SK-N-SH treated with all-trans-retinoic acid at 6 μM for 48 hours (cell line): ENCODE data around the gene RELL1.

Experiments used
- ATAC-seq: fragments of 200-7000 bp; cut with Tn5 transposase; 3 replicates; pipeline ENCODE4 v1.9.1; 2020; ENCODE audit warnings: mild to moderate bottlenecking, moderate library complexity
- ARNTL ChIP-seq: fragments of 450-650 bp; formaldehyde crosslinking; IDR thresholded peaks from 2 replicates; pipeline ENCODE4 v1.5.0; 2020; ENCODE audit warnings: low read depth, mild to moderate bottlenecking, moderate library complexity, borderline replicate concordance
- BACH2 ChIP-seq: fragments of 250-450 bp; sonication (Bioruptor Pico); IDR thresholded peaks from 2 replicates; pipeline ENCODE4 v1.9.0; 2021; ENCODE audit warnings: mild to moderate bottlenecking, borderline replicate concordance
- CSDC2 ChIP-seq: fragments of 250-450 bp; sonication (Bioruptor Pico); IDR thresholded peaks from 2 replicates; pipeline ENCODE4 v1.5.0; 2020; ENCODE audit warnings: mild to moderate bottlenecking, moderate library complexity
- ESRRG ChIP-seq: fragments of 250-450 bp; sonication (Bioruptor Pico); IDR thresholded peaks from 2 replicates; pipeline ENCODE4 v1.6.1; 2021; ENCODE audit warnings: mild to moderate bottlenecking
- ISL1 ChIP-seq: fragments of 250-450 bp; sonication (Bioruptor Pico); IDR thresholded peaks from 2 replicates; pipeline ENCODE4 v2.1.2; 2022; ENCODE audit warnings: mild to moderate bottlenecking, moderate library complexity
- OSR1 ChIP-seq: fragments of 250-450 bp; sonication (Bioruptor Pico); IDR thresholded peaks from 2 replicates; pipeline ENCODE4 v1.8.0; 2022; ENCODE audit warnings: moderate library complexity, mild to moderate bottlenecking, inconsistent platforms
- PPARA ChIP-seq: fragments of 250-450 bp; sonication (Bioruptor Pico); IDR thresholded peaks from 2 replicates; pipeline ENCODE4 v1.5.0; 2020; ENCODE audit warnings: mild to moderate bottlenecking, borderline replicate concordance
- SNAI2 ChIP-seq: fragments of 250-450 bp; sonication (Bioruptor Pico); IDR thresholded peaks from 2 replicates; pipeline ENCODE4 v1.5.0; 2020; ENCODE audit warnings: mild to moderate bottlenecking, moderate library complexity
- TCF4 ChIP-seq: fragments of 250-450 bp; sonication (Bioruptor Pico); IDR thresholded peaks from 2 replicates; pipeline ENCODE4 v1.8.0; 2021; ENCODE audit warnings: mild to moderate bottlenecking, moderate library complexity, borderline replicate concordance
- TOX ChIP-seq: fragments of 250-450 bp; sonication (Bioruptor Pico); IDR thresholded peaks from 2 replicates; pipeline ENCODE4 v1.8.0; 2021; ENCODE audit warnings: mild to moderate bottlenecking, moderate library complexity, borderline replicate concordance
- ZC3H10 ChIP-seq: fragments of 250-450 bp; sonication (Bioruptor Pico); IDR thresholded peaks from 2 replicates; pipeline ENCODE4 v1.5.1; 2021; ENCODE audit warnings: mild to moderate bottlenecking, moderate library complexity
- ZFP3 ChIP-seq: fragments of 250-450 bp; sonication (Bioruptor Pico); IDR thresholded peaks from 2 replicates; pipeline ENCODE4 v1.5.0; 2020; ENCODE audit warnings: mild to moderate bottlenecking, moderate library complexity
- ZFP30 ChIP-seq: fragments of 450-650 bp; formaldehyde crosslinking; IDR thresholded peaks from 2 replicates; pipeline ENCODE4 v1.5.0; 2022; ENCODE audit warnings: mild to moderate bottlenecking, moderate library complexity
- ZNF70 ChIP-seq: fragments of 450-650 bp; formaldehyde crosslinking; IDR thresholded peaks from 2 replicates; pipeline ENCODE4 v1.5.0; 2020; ENCODE audit warnings: mild to moderate bottlenecking, moderate library complexity
- TF ChIP-seq, protein P1 (sequence below): fragments of 250-450 bp; sonication (Bioruptor Pico); IDR thresholded peaks from 2 replicates; pipeline ENCODE4 v1.5.1; 2020; ENCODE audit warnings: low read depth, mild to moderate bottlenecking, moderate library complexity
- TF ChIP-seq, protein P2 (sequence below): fragments of 250-450 bp; sonication (Bioruptor Pico); IDR thresholded peaks from 2 replicates; pipeline ENCODE4 v1.5.1; 2021; ENCODE audit warnings: mild to moderate bottlenecking, moderate library complexity
- TF ChIP-seq, protein P3 (sequence below): fragments of 250-450 bp; sonication (Bioruptor Pico); IDR thresholded peaks from 2 replicates; pipeline ENCODE4 v1.8.0; 2021; ENCODE audit warnings: low read depth, mild to moderate bottlenecking, moderate library complexity, borderline replicate concordance
- TF ChIP-seq, protein P4 (sequence below): fragments of 250-450 bp; sonication (Bioruptor Pico); IDR thresholded peaks from 2 replicates; pipeline ENCODE4 v1.8.0; 2020; ENCODE audit warnings: mild to moderate bottlenecking, moderate library complexity, borderline replicate concordance

The RELL1 gene

DNA sequence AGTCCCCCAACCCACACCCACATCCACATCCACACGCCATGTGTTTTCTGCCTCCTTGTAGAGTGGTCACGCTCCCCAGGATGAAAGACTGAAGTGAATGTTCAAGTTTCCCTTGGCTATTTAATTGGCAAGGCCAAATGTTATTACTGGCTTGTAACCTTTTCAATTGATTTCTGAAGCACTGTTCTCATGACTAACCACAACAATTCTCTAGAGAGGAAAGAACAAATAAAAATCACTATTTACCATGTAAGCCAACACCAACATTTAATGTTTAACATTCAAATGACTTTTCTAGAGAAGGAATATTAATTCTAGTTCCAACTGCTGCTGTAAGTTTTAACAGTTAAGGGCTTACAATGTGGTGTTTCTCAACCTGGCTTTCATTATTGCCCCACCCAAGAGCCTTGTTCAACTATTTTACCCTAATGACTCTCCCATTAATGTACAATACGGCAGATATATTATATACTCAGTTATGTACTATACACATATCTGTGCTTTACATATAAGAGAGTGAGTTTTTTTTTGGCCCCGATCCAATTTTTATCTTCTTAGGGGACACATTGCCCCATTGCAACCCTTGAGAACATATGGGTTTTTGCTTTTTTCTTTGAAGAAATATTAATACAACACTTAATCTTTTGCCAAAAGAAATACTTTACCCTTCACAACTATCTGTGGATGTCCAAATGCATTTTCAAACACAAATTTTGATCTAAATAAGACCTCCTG is 46.5 kb downstream of the RELL1 start (continued):
- TF ChIP-seq, protein P1, sequence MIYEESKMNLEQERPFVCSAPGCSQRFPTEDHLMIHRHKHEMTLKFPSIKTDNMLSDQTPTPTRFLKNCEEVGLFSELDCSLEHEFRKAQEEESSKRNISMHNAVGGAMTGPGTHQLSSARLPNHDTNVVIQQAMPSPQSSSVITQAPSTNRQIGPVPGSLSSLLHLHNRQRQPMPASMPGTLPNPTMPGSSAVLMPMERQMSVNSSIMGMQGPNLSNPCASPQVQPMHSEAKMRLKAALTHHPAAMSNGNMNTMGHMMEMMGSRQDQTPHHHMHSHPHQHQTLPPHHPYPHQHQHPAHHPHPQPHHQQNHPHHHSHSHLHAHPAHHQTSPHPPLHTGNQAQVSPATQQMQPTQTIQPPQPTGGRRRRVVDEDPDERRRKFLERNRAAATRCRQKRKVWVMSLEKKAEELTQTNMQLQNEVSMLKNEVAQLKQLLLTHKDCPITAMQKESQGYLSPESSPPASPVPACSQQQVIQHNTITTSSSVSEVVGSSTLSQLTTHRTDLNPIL (CRISPR knock-in tag): no peak
- TF ChIP-seq, all 23 proteins: peak for 0

DNA sequence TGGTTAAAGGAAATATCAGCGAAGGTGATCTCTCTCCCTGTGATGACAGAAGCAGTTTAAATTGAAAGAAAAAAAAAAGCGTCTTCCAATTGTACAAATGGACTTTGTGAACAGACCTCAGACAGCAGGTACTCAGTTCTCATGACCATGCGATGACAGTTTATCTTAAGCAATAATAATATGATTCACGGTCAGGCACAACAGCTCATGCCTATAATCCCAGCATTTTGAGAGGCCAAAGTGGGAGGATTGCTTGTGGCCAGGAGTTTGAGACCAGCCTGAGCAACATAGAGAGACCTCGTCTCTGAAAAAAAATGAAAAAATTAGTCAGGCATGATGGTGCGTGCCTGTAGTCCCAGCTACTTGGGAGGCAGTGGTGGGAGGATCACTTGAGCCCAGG is 51.0 kb downstream of the RELL1 start:
- ATAC-seq: no peak
- TF ChIP-seq ZNF70 (CRISPR knock-in tag): no peak
- no peak for TF ChIP-seq ZFP3
- no peak for TF ChIP-seq SNAI2 (CRISPR knock-in tag)
- TF ChIP-seq CSDC2 (CRISPR knock-in tag): no peak
- no peak for TF ChIP-seq OSR1 (CRISPR knock-in tag)
- TF ChIP-seq, protein P2, sequence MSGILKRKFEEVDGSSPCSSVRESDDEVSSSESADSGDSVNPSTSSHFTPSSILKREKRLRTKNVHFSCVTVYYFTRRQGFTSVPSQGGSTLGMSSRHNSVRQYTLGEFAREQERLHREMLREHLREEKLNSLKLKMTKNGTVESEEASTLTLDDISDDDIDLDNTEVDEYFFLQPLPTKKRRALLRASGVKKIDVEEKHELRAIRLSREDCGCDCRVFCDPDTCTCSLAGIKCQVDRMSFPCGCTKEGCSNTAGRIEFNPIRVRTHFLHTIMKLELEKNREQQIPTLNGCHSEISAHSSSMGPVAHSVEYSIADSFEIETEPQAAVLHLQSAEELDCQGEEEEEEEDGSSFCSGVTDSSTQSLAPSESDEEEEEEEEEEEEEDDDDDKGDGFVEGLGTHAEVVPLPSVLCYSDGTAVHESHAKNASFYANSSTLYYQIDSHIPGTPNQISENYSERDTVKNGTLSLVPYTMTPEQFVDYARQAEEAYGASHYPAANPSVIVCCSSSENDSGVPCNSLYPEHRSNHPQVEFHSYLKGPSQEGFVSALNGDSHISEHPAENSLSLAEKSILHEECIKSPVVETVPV (CRISPR knock-in tag): no peak
- TF ChIP-seq ARNTL (CRISPR knock-in tag): no peak
- TF ChIP-seq ZFP30 (CRISPR knock-in tag): no peak

DNA sequence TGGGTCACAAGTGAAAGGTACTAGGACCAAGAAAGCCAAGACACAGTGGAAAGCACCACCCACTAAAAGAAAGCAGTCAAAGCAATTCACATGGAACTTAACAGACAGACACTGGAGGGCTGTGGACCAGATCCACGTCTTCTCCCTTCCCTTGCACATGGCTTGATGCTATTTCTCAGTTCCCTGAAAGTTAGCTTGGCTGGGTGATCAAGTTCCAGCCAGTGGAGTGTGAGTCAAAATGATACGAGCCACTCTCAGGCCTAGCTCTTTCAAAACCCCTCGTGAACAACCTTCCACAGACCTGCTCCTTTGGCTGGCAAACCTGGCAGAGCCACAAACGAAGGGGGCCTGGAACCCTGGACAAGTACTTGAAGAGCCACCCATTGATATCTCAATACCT is 52.0 kb downstream of the RELL1 start:
- TF ChIP-seq SNAI2 (CRISPR knock-in tag): no peak
- no peak for TF ChIP-seq ESRRG (CRISPR knock-in tag)
- TF ChIP-seq ISL1 (CRISPR knock-in tag): no peak
- TF ChIP-seq BACH2 (CRISPR knock-in tag): no peak
- TF ChIP-seq ZC3H10 (CRISPR knock-in tag): no peak
- TF ChIP-seq, protein P3, sequence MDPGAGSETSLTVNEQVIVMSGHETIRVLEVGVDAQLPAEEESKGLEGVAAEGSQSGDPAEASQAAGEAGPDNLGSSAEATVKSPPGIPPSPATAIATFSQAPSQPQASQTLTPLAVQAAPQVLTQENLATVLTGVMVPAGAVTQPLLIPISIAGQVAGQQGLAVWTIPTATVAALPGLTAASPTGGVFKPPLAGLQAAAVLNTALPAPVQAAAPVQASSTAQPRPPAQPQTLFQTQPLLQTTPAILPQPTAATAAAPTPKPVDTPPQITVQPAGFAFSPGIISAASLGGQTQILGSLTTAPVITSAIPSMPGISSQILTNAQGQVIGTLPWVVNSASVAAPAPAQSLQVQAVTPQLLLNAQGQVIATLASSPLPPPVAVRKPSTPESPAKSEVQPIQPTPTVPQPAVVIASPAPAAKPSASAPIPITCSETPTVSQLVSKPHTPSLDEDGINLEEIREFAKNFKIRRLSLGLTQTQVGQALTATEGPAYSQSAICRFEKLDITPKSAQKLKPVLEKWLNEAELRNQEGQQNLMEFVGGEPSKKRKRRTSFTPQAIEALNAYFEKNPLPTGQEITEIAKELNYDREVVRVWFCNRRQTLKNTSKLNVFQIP (CRISPR knock-in tag): no peak
- no peak for TF ChIP-seq OSR1 (CRISPR knock-in tag)
- no peak for TF ChIP-seq PPARA
- TF ChIP-seq, protein P4, sequence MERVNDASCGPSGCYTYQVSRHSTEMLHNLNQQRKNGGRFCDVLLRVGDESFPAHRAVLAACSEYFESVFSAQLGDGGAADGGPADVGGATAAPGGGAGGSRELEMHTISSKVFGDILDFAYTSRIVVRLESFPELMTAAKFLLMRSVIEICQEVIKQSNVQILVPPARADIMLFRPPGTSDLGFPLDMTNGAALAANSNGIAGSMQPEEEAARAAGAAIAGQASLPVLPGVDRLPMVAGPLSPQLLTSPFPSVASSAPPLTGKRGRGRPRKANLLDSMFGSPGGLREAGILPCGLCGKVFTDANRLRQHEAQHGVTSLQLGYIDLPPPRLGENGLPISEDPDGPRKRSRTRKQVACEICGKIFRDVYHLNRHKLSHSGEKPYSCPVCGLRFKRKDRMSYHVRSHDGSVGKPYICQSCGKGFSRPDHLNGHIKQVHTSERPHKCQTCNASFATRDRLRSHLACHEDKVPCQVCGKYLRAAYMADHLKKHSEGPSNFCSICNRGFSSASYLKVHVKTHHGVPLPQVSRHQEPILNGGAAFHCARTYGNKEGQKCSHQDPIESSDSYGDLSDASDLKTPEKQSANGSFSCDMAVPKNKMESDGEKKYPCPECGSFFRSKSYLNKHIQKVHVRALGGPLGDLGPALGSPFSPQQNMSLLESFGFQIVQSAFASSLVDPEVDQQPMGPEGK: no peak
- TF ChIP-seq, all 23 proteins: peak for 0
- no peak for ATAC-seq

DNA sequence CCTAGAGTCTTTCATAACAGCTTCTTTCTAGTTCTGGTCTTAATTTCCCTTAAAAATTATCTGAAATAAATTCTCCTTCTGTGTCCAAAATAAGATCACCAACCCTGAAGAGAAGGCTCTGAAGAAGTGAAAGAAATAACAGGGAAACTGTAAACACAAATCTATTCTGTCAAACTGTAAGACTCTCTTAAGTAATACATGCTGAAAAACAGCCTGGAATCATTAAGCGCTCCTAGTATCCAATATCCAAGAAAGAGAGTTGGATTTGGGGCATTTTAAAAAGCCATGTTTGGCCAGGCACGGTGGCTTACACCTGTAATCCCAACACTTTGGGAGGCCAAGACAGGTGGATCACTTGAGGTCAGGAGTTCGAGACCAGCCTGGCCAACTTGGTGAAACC is 53.3 kb downstream of the RELL1 start:
- no peak for ATAC-seq
- no peak for TF ChIP-seq ISL1 (CRISPR knock-in tag)
- TF ChIP-seq, protein P4: no peak
- no peak for TF ChIP-seq OSR1 (CRISPR knock-in tag)
- TF ChIP-seq, protein P2 (CRISPR knock-in tag): no peak
- TF ChIP-seq SNAI2 (CRISPR knock-in tag): no peak
- TF ChIP-seq, protein P3 (CRISPR knock-in tag): no peak
- TF ChIP-seq, protein P1 (CRISPR knock-in tag): no peak
- TF ChIP-seq TCF4: no peak
- no peak for TF ChIP-seq BACH2 (CRISPR knock-in tag)
- TF ChIP-seq TOX: no peak
- TF ChIP-seq ZFP30 (CRISPR knock-in tag): no peak
- no peak for TF ChIP-seq ZC3H10 (CRISPR knock-in tag)
- TF ChIP-seq ZFP3: no peak
- no peak for TF ChIP-seq ZNF70 (CRISPR knock-in tag)
